HEK293 (cell line): ENCODE results near the gene NLRX1.

Experiments
- AEBP2 ChIP-seq: fragments of 450-650 bp; formaldehyde crosslinking; IDR thresholded peaks from 2 replicates; pipeline ENCODE4 v1.5.1; 2016; ENCODE audit warnings: missing biosample characterization, missing genetic modification characterization, borderline replicate concordance
- FEZF1 ChIP-seq: fragments of 450-650 bp; formaldehyde crosslinking; IDR thresholded peaks from 2 replicates; pipeline ENCODE4 v1.5.1; 2016; ENCODE audit warnings: missing biosample characterization, missing genetic modification characterization
- GLI4 ChIP-seq: fragments of 450-650 bp; formaldehyde crosslinking; IDR thresholded peaks from 2 replicates; pipeline ENCODE4 v1.5.1; 2016; ENCODE audit warnings: missing biosample characterization, missing genetic modification characterization
- HOXD13 ChIP-seq: sonication (generic); formaldehyde crosslinking; IDR thresholded peaks from 2 replicates; pipeline ENCODE4 v1.8.0; 2022; ENCODE audit warnings: missing genetic modification reagents, borderline replicate concordance
- MYNN ChIP-seq: fragments of 450-650 bp; formaldehyde crosslinking; IDR thresholded peaks from 2 replicates; pipeline ENCODE4 v1.5.1; 2016; ENCODE audit warnings: missing biosample characterization, missing genetic modification characterization, borderline replicate concordance
- SETDB1 ChIP-seq: IDR thresholded peaks from one replicate; pipeline ENCODE4 v1.6.1; 2017; ENCODE audit warnings: mild to moderate bottlenecking, low read length, moderate library complexity, mixed read lengths; ENCODE audit not compliant: insufficient read length
- ZFHX2 ChIP-seq: fragments of 450-650 bp; formaldehyde crosslinking; conservative IDR thresholded peaks from 2 replicates; pipeline ENCODE4 v1.5.1; 2016; ENCODE audit warnings: missing biosample characterization, missing genetic modification characterization
- ZNF302 ChIP-seq: fragments of 450-650 bp; formaldehyde crosslinking; IDR thresholded peaks from 2 replicates; pipeline ENCODE4 v1.5.1; 2016; ENCODE audit warnings: missing biosample characterization, missing genetic modification characterization, low read depth
- ZNF561 ChIP-seq: fragments of 450-650 bp; IDR thresholded peaks from 2 replicates; pipeline ENCODE4 v1.5.1; 2018; ENCODE audit warnings: missing biosample characterization, missing genetic modification characterization, borderline replicate concordance
- TF ChIP-seq, protein P1 (sequence below): fragments of 450-650 bp; formaldehyde crosslinking; IDR thresholded peaks from 2 replicates; pipeline ENCODE4 v1.5.1; 2016; ENCODE audit warnings: missing biosample characterization, missing genetic modification characterization

- TF ChIP-seq SETDB1 (no peak), ZNF561 (no peak), AEBP2 (no peak), MYNN (no peak), ZNF302 (tag by site-specific recombination) (no peak), GLI4 (tag by site-specific recombination) (no peak), FEZF1 (tag by site-specific recombination) (no peak), ZFHX2 (tag by site-specific recombination) (no peak), HOXD13 (no peak)
- TF ChIP-seq, protein P1, sequence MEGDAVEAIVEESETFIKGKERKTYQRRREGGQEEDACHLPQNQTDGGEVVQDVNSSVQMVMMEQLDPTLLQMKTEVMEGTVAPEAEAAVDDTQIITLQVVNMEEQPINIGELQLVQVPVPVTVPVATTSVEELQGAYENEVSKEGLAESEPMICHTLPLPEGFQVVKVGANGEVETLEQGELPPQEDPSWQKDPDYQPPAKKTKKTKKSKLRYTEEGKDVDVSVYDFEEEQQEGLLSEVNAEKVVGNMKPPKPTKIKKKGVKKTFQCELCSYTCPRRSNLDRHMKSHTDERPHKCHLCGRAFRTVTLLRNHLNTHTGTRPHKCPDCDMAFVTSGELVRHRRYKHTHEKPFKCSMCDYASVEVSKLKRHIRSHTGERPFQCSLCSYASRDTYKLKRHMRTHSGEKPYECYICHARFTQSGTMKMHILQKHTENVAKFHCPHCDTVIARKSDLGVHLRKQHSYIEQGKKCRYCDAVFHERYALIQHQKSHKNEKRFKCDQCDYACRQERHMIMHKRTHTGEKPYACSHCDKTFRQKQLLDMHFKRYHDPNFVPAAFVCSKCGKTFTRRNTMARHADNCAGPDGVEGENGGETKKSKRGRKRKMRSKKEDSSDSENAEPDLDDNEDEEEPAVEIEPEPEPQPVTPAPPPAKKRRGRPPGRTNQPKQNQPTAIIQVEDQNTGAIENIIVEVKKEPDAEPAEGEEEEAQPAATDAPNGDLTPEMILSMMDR (tag by site-specific recombination): no peak
These were observed 10.1 kb upstream of the NLRX1 start for GRCh38 chr11:119158467-119158866.
